GM19455 (cell line): ENCODE data around the gene CCDC17.
"Not testable (repeated sequence)": the region's sequence is repeated elsewhere in the genome, so short reads cannot be mapped to it uniquely, and the experiment has no call there.

Experiments
- ATAC-seq: cut with Tn5 transposase; IDR thresholded peaks from one replicate; pipeline ENCODE4 v1.9.1; 2021; ENCODE audit not compliant: unreplicated experiment

The CCDC17 gene

DNA sequence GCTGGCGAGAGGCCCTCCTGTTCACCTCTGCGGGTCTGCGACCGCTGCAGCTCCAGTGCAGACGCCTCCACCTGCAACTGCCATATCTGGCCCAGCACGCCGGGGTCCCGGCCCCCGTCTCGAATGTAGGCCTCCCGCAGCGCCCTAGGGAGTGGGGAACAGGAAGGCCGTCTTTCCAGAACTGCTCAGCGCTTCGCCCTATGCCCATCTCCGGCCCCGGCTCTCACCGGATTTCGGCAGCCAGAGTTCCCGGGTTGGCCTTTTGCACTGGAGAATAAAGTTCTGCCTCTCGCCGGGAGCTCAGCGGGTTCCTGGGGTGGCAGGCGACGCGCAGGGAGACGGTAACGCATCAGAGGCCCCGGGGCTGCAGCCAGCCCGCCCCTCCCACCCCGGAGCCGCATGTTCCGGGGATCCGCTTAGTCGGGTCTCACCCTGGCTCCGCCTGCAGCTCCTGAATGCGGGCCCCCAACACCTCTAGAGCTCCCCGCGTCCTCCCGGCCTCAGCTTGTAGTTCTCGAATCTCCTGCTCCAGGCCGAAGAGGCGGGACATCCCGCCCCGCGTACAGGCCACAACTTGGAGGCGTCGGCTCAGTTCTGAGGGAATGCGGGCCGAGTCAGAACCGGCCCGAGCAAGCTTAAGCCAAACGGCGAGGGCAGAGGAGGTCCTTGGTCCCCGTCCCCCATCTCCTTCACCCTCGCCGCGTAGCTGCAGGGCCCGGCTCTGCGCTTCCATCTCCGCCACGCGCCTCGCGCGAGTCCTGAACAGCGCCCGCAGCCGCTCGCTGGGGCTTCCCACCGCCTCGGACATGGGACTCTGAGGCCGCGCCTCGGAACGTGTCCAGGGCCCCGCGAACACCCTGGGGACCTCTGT is 1.1 kb downstream of the CCDC17 start:
- ATAC-seq: no peak

DNA sequence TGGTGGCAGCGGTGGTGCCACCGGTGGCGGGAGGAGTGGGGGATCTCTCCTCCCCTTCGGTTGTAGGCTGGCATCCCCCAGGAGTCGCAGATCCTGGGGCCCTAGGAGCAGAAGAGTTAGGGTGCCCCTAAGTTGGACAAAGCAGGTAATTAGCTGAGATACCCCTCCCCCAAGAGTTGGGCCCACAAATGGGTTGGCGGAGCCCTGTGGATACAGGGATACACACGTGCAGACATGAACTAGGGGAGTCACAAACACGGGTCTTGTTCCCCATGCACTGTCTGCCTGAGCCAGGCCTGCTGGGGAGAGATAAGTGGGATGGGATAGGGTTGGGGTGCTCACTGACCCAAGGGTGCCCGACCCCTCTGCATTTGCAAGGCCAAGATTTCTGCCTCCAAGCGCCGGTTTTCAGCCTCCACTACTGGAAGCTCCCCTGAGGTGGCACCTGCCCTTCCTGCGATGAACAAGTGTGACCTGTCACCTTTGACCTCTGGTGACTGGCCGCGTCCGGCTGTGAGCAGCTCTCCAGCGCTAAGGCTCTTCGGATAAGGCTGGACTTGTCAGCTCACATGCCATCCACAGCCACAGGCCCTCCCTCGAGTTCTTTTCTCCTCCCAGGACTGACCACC is 1.8 kb downstream of the CCDC17 start:
- no peak for ATAC-seq

DNA sequence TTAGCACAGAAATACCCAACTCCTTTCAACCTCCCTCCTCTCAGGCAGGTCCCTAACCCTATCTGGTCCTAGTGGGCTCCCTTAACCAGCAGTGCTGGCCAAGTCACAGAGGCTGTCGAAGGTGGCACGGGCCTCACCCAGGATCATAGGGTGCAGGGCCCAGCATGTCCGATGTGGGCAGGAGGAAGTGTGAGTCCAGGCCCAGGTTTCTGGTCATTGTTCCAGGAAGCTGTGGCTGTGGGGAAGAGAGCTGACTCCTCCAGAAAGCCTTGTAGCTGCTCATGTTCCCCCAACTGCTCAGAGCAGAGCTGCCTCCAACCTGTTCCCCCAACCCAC is 2.4 kb downstream of the CCDC17 start:
- no peak for ATAC-seq

DNA sequence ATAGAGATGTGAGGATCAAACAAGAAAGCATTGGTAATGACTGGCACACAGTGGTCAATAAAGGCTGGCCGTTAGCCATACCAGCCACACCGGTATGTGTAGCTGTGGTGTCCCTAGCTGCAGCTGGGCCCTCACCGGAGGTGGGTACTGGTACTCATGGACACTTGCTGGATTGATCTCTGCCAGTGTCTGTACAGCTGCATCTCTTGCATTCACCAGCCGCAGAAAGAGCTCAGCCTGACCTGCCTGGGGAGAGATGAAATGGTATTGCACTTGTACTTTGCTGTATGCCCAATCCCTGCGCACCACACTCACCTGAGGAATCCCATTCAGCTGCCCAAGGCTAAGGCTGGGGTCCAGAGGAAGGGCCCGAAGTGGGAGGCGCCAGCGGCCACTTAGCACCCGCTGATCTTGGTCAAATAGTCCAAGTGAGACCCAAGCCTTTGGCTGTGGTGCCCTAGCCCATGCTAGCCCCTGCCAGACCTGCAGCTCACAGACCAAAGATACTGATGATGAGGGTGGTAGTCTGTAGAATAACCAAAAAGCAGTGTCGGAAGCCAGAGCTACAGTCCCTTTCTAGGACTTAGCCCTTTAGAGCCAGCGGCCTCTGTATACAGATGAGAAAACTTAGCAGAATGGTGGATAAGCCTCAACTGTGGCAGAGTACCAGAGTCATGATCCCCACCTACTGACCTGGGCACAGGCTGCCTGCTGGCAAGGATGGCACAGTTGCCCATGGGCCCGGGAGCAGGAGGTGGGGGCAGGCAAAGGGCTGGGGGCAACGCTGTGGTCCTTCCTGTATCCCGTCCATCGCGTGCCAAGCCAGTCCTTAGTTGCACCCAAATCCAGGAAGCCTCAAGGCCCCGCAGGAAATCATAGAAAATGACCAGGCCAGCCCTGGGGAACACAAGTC is 3.0 kb downstream of the CCDC17 start:
- ATAC-seq: no peak

DNA sequence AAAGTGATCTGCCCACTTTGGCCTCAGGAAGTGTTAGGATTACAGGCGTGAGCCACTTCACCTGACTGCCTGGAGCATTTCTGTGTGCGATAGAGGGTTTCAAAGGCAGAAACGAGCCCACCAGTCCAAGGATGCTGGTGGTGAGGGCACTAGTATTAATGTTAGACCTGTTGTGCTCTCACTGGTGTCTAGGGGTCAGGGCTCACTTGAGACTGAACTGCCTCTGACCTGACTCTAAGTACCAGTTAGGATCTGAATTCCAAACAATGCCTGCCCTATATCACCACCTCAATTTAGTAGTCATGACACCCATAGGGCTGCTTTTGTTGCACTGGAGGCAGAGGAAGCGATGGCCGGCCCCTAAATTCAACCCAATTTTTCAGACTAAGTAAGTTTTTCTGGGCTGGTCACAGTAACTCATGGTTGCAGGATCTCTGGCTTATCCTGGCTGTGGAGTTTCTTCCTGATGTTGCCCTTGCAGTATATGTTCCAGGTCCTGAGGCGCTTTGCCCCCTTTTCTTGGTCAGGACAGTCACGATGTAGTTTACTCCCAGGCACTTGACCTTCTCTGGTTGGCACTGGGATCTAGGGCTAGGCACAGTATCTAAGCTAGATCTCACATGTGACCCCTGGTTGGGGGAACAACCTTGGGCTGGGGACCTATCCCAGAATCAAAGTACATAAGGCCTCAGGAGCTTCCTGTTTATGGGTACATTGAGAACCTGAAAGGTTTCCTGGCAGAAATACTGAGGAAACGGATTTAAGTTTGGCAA is 4.5 kb downstream of the CCDC17 start:
- ATAC-seq: no peak

DNA sequence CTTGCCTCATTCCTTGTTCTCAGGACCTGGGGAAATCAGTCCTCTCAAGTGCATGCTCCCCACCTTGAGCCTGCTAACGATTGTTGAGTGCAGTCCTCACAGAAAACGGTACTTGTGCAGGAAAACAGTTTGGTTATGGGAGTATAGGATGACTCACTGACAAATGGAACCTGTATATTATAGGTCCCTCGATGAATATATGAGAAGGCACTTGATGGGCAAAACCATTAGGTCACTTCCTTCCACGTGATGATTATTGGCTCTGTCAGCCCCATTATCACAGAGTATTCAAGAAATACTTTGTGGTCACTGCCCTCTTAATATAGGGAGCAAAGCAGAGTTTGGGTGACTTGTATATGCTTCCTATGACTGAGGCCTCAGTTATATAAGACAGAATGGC is 6.2 kb downstream of the CCDC17 start:
- ATAC-seq: no peak

DNA sequence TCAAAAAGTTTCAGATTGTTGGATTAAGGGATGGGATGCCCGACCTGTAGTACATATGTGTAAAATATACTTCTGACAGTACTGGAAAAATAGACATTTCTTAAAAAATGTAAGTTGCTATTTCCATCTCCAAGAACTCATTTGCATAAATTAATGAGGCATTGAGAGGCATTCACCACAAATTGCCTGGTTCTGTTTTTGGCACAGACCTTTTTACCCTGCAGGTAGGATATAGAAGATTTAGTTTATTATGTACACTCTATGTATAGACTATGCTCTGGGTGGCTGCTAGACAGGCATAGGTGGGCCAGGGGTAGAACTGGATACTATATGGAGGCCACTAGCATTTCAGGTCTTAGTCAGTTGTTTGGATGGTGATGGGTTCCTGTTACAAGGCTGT is 8.0 kb downstream of the CCDC17 start:
- no peak for ATAC-seq

DNA sequence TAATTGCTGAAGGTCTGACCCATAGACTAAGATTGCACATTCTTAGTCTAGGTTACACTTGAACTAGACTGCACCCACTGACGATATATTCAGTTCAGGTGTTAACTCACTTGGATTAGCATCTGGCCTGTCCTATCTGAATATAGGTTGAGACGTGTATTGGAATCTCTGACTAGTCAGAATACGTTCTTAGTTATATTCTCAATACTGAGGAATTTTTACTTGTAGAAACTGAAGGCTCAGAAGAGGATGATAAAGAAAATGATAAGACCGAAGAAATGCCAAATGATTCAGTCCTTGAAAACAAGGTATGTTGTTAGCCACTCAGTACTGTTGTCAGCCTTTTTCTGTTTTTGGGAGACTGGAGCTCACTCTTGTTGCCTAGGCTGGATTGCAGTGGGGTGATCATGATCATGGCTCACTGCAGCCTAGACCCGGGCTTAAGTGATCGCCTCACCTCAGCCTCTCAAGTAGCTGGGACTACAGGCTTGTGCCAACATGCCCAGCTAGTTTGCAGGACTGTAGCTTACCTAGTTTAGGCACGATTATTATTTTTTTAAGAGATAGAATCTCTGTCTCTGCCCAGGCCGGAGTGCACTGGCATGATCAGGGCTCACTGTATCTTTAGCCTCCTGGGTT is 10.8 kb downstream of the CCDC17 start:
- no peak for ATAC-seq

DNA sequence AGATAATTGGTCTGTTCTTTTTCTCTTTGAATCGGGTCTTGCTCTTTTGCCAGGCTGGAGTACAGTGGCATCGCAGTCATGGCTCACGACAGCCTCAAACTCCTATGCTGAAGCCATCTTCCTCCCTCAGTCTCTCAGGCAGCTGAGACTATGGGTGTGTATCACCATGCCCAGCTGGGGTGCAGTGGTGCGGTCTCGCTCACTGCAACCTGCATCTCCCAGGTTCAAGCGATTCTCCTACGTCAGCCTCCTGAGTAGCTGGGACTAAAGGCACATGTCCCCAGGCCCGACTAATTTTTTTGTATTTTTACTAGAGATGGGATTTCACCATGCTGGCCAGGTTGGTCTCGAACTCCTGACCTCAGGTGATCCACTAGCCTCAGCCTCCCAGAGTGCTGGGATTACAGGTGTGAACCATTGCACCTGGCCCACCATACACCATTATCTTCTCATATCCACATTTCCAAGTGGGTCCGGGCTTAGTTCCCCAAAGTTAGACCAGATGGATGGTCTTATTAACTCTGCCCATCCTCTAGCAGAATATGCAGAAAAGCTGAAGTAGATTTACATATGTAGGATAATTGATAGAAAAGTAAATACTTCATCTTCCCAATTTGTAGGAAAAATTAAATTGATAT is 13.1 kb downstream of the CCDC17 start:
- ATAC-seq: no peak

DNA sequence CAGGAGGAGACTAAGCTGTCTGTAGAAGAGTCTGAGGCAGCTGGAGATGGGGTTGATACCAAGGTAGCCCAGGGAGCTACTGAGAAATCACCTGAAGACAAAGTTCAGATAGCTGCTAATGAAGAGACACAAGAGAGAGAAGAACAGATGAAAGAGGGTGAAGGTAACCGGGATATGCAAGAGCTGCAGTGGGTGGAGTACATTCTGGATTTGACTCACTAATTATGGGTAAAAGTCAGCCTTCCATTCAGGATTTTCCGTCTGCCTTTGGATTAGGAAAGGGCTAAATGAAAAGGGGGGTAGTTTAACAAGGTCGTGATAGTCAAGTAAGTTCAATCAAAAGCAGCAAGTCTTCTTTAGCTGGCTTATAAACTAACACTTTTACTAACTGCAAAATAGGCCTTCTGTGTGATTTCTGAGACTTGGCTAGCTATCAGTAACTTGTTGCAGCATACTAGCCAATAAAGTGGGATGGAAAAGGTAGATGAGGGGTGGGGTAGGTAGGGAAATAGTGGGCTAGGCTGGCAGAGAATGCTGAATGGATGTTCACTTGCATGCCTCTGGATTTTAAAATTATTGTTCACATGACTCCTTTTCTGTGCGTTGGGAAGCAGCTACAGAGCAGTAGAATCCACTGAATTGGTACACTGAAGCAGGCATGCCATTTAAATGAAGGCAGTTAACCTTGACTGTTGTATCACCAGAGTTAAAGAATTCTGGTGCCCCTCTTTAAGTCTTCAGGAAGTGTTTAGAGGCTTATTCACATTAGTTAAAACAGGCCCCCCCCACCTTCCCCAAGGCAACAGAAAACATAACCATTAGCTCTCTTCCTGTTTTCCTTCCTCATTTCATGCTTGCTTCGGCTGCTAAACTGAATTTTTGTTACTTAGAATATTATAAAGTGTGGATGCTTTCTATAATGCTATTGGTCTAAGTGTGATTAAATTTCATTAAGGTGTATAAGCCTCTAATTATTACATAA is 15.4 kb downstream of the CCDC17 start:
- ATAC-seq: no peak

DNA sequence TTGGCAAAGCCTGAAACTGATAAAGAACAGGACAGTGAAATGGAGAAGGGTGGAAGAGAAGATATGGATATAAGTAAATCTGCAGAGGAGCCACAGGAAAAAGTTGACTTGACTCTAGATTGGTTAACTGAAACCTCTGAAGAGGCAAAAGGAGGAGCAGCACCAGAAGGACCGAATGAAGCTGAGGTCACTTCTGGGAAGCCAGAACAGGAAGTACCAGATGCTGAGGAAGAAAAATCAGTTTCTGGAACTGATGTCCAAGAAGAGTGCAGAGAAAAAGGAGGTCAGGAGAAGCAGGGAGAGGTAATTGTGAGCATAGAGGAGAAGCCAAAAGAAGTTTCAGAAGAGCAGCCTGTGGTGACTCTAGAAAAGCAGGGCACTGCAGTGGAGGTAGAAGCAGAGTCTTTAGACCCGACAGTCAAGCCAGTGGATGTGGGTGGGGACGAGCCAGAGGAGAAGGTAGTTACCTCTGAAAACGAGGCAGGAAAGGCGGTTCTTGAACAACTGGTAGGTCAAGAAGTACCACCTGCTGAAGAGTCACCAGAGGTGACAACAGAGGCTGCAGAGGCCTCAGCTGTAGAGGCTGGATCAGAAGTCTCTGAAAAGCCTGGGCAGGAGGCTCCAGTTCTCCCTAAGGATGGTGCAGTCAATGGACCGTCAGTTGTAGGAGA is 16.3 kb downstream of the CCDC17 start:
- no peak for ATAC-seq

DNA sequence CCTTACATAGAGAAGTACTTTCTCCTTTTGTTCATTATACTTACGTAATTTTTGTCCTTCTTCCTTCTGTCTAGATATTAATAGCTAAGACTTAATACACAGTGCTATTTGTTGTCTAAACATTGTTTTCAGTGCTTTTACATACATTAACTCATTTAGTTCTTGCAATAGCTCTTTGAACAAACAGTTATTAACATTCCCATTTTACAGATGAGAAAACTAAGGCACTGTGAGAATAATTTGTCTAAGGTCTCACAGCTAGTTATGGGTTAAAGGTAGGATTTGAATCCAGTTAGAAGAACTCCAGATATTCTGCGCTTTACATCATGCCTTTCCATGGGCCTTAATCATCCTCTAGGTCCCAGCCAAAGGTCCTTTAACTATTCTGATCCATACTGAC is 19.6 kb downstream of the CCDC17 start:
- no peak for ATAC-seq

DNA sequence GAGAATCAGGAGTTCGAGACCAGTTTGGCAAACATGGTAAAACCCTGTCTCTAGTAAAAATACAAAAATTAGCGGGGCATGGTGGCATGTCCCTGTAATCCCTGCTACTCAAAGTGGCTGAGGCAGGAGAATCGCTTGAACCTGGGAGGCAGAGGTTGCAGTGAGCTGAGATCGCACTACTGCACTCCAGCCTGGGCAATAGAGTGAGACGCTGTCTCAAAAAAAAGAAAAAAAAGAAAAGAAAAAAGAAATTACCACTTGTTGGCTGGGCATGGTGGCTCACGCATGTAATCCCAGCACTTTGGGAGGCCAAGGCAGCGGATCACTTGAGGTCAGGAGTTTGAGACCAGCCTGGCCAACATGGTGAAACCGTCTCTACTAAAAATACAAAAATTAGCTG is 27.1 kb downstream of the CCDC17 start:
- ATAC-seq: not testable (repeated sequence)

DNA sequence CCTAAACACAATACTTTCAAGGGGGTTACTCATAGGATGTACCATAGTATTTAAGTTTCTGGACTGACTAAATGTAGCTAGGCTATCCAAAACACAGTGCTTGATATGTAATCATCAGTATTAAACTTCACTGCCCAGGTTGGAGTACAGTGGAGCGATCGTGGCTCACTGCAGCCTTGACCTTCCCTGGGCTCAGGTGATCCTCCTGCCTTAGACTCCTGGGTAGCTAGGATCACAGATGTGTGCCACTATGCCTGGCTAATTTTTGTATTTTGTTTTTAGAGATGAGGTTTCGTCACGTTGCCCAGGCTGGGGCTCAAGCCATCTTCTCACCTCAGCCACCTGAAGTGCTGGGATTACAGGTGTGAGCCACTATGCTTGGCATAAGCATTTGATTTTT is 29.4 kb downstream of the CCDC17 start:
- no peak for ATAC-seq

DNA sequence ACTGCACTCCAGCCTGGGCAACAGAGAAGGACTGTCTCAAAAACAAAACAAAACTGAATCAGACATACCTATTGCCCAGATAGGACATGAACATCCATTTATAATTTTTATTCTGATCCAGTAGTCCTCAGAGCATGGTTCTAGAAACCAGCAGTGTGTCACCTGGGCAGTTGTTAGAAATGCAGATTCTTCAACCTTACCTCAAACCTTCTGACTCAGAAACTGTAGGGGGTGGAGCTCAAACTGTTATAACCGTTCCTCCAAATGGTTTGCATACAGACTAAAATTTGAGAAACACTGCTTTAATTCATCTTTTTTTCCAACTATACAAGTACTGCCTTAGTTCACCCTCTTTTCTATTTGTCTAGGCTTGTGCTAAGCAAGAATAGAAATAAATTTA is 34.0 kb downstream of the CCDC17 start:
- ATAC-seq: no peak

DNA sequence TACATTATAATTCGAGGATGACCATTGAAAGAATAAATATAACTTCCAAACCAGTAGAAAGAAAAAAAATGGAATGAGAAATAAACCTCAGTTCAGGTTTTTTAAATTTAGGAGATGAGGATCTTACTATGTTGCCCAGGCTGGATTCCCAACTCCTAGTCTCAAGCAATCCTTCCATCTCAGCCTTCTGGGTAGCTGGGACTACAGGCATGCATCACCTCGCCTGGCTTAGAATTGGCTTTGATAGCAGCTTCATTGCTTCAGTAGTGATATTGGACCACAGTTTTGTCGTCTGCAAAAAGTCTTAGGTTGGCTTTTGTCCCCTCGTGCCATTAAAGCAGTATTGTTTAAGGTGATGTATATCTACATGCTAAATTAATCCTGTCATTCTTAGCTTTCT is 37.1 kb downstream of the CCDC17 start:
- ATAC-seq: no peak

DNA sequence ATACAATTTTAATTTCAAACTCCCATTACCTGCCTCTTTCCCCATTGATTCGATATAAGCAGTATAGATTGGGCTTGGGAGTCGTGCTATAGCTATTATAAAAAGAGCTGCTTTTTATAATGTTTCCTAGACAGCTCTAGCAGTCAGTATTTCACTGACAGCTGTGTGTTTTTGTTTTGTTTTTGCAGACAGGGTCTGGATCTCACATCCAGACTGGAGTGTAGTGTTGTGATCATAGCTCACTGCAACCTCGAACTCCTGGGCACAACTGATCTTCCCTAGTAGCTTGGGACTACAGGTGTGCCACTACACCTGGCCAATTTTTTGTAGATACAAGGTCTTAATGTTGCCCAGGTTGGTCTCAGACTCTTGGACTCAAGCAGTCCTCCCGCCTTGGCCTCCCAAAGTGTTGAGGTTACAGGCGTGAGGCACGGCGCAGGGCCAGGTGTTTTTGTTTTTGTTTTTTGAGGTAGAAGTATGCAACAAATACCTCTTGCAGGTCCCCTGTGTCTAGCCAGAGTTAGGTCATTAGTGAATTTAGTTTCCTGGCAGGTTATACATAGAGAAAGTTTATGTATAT is 38.3 kb downstream of the CCDC17 start:
- ATAC-seq: no peak

DNA sequence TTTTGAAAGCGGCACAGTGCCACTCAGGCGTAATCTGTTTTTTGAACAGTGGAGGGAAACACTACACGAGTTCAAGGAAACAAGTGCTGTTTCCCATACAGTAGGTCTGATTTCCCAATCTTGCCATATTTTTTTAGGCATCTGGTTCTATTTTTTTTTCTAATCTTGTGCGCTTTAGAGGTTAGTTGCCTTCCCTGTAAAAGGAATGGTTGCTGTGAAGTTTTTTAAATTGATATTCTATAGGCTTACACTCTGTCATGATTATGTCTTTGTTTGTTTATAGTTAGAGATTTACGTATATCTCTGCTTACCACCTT is 38.8 kb downstream of the CCDC17 start:
- ATAC-seq: no peak
